Bone marrow (tissue), 2 donors: ENCODE results near the gene VAC14.
"Not testable (repeated sequence)": the region's sequence is repeated elsewhere in the genome, so short reads cannot be mapped to it uniquely, and the experiment has no call there.

ENCODE experiments used
- DNase-seq, 2 donors: peaks; one replicate each; lab custom pipeline; 2025; lab: John Stamatoyannopoulos, UW

VAC14 gene

GRCh38 chr16:70681382-70682238 lies 119.3 kb downstream of the VAC14 start:
- no peak for DNase-seq

DNA sequence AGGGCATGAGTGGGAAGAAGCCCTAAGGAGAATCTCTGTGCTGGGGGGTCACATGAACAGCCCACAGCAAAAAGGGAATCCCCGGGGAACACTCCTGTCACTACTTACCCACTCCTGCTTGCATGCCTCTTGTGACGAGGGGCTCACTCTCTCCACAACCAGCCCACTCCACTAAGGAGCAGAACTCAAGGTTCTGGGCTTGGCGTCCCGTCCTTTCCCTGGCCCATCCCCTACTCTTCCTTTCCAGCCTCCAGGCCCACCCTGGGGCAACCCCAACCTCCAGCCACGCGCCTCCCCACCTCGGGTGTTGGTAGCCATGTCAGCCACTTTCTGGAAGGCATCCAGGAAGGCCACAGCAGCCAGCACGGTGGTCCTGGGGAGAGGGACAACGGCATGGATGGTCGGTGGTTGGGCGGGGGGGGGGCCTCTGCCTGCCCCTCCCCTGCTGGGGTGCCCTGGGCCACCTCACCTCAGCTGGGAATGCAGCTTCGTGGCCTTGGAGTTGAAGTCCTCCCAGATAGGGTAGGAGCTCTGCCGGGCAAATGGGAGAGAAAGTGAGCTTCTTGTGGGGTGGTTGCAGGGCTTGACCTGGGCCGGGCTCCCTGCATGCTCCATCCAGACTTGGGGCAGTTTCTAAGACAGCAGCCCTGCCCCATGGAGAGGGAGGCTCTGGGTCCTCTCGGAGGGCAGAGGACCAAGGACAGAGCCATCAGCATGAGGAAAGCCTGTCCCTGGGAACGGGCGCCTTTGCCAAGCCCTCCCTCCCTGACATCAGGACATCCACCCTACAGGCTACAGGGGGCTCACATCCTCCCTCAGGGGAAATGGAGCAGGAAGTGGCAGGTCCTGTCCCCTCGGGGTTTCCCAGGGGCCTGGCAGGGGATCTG lies 120.2 kb downstream of the VAC14 start:
- DNase-seq, result no peak

DNA sequence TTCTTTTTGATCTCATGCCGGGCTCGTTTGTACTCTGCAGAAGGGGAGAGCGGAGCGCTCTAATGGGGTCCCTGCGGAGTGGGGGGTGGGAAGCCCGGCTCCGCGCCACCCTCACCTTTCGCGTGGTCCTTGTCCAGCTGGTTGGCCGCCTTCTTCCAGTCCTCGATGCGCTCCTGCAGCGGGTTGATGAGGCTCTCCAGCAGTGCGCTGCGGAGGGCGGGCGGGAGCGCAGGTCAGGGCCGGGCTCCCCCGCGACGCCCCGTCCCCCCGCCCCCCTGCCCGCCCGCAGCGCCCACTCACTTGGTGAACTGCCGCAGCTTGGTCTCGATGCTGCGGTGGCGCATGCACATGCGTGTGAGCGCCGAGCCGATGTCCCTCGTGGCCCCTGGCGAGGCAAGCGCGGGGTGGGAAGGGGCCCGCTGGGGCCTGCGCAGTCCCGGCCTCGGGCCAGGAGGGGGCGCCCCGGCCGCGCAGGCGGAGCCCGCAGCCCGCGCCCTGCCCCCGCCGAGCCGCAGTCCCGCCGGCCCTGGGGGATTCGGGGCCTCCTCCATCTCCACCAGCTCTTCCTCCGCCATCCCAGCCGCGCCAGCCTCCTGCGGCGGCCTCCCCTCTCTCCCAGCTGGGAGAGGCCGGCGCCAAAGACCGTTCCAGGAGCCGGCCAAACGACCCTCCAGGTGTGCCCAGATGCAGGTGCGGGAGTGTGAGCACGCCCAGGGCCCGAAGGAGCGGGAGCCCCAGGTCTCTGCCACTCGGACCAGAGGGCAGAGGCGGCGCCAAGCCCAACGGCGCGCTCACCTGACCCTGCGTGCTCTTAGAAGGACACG lies 121.1 kb downstream of the VAC14 start:
- no peak for DNase-seq

DNA sequence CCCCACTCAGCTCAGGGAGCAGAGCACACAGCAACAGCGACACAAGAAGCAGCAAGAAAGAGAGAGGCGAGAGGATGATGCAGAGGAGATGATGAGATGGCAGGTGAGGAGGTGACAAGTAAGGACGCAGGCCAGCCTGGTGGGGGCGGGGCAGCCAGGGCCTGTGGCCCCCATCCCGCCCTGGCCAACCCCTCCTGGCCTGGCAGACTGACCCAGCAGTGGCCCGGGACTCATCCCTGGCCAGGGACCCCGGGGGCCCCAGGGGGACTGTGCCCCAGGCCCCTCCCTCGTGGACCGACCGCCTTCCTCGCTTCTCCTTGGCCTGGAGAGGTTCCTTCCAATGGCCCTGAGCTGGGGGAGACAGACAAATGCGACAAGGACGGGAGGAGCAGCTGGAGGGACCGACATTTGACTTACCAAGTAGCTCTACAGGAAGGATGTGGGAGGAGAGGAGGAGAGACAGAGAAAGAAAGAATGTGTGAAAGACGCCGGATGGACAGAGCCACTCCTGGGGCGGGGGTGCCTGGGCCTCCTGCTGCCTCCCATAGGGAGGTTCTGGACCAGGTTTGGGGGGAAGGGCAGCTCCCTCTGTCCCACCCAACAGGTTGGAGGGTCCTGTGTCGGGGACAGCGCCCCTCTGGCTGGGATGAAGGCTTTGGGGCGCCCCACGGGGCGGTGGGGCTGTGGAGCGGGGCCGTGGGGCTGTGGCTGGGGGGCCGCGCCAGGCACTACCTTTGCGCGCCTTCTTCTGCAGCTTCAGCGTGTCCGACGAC lies 121.9 kb downstream of the VAC14 start:
- DNase-seq, result no peak

GRCh38 chr16:70678121-70678897 lies 122.6 kb downstream of the VAC14 start:
- no peak for DNase-seq

- DNase-seq, result no peak
Measured at GRCh38 chr16:70677499-70678120, 123.3 kb downstream of the VAC14 start.

DNA sequence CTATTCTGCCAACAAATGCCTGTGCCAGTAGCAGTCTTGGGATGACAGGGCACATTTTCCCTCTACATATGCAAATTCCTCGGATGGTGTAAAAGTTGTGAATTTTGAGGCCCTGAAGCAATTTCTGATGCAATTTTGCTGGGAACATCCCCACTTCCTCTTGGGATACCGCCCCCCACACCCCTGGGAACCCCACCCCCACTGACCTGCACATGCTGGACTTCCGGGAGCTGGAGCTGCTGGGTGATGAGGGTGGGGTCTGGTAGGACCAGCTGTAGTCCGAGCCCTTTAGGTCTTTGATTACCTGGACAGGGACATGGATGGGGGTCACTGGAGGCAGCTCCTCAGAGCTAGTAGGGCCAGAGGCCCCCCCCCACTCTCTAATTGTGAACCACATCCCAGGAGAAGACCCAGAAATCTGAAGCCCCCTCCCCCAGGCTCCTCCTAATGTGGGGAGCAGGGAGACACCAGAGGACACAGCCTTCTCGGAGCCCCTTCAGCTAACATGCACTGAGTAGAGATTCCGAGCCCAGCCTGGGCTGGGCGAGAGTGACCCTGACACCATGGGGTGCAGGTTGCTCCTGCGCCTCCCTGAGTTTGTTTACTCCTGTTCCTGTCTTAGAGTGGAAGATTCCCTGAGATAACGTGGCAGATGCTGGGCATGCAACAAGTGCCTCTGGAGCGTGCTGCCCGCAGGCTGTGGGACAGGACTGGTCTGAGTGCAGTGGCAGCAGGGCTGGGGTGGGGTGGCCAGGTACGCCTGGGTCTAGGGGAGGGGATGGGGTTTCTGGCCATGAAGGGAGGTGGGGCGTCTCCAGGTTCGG lies 124.1 kb downstream of the VAC14 start:
- DNase-seq, result no peak

DNA sequence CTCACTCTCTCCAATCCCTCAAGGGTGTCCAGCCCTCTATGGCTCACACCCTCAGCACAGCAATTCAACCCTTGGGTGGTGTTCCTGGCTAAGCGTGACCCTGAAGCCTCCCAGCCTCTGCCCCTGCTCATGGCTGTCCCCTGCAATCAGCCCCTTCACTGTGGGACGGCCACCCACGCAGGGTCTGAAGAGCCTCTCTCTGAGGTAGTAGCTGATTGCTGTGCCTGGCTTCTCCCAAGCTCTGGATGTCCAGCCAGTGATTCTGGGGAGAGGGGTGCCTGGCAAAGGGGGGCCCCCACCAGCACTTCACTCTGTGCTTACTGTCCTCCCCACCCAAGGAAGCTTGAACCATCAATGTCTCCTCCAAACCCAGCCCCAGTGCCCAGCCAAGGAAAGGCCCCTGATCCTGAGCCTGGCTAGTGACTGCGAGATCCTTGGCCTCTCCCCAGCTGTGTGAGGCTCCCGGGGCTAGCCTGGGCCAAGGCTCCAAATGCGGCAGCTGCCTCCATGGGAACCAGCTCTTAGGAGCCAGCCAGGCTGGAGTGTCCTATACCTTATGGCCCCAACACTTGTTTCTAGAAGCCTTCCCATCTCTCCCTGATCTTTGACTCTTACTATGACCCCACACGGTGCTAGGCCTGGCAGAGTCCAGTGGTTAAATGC lies 125.0 kb downstream of the VAC14 start:
- no peak for DNase-seq

GRCh38 chr16:70674221-70675014 lies 126.5 kb downstream of the VAC14 start:
- no peak for DNase-seq

- not testable (repeated sequence) for DNase-seq
Measured at GRCh38 chr16:70670938-70671337, 130.0 kb downstream of the VAC14 start.

DNA sequence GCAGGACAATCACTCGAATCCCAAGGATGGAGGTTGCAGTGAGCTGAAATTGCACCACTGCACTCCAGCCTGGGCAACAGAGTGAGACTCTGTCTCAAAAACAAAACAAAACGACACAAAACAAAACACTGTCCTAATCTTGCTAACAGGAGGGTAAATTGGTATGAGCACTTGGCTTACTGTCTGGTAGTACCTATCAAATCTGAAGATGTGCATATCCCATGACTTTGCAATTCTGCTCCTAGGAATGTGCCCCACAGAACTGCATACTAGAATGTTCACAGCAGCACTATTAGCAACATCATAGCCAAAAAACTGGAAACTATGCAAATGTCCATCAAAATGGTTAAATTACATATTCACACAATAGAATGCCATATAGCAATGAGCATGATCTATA lies 130.8 kb downstream of the VAC14 start:
- DNase-seq, result no peak

- DNase-seq, result no peak
Measured at GRCh38 chr16:70665806-70666735, 134.9 kb downstream of the VAC14 start.

DNA sequence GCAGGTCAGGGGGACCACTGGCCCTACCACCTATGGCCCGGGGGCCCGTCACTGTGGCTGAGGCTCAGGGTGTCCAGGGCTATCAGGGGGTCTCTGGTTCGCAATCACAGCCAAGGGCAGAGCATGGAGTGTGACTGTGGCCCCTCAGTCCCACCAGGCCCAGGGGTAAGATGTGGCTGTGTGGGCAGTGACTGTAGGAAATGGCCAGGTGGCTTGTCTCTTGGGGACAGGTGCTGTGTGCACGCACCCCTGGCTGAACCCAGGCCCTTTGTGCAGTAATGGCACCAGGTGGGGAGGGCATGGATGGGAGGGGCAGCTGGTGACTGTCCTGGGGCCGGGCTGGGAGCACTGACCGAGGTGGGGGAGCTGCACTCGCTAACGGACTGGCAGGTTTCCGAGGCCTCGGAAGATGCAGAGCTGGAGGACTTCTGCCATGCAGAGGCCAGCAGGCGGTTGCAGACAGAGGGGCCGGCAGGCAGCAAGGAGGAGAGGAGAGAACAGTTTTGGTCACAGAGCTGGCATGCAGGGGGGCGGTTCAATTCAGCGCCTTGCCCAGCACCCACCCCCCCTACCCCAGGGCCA lies 135.8 kb downstream of the VAC14 start:
- no peak for DNase-seq

- no peak for DNase-seq
Measured at GRCh38 chr16:70664325-70665112, 136.4 kb downstream of the VAC14 start.

GRCh38 chr16:70663524-70664324 lies 137.2 kb downstream of the VAC14 start:
- DNase-seq, result no peak
